Smooth muscle cell (in vitro differentiated cells): ENCODE results near the gene AKT1S1. TPM values are rescaled to one million over a fixed set of nuclear protein-coding genes. Genes with fewer than 3 reads are reported as not detected.

ENCODE experiments used
- DNase-seq: peaks from one replicate; lab custom pipeline; 2025; ENCODE audit not compliant: unreplicated experiment; lab: John Stamatoyannopoulos, UW
- H2AFZ ChIP-seq: fragments of 200-600 bp; sonication (generic); 2 replicates; pipeline ENCODE4 v1.6.0; 2016; ENCODE audit warnings: antibody characterized with exemption, low read depth, mild to moderate bottlenecking
- H3F3A ChIP-seq: fragments of 200-600 bp; sonication (generic); 2 replicates; pipeline ENCODE4 v1.6.0; 2017; ENCODE audit warnings: antibody characterized with exemption, low read depth
- H3K27ac ChIP-seq: fragments of 200-600 bp; sonication (generic); 2 replicates; pipeline ENCODE4 v1.5.1; 2016; ENCODE audit warnings: low read depth, mild to moderate bottlenecking
- H3K27me3 ChIP-seq: fragments of 200-600 bp; sonication (generic); 2 replicates; pipeline ENCODE4 v1.6.1; 2016; ENCODE audit warnings: low read depth, mild to moderate bottlenecking
- H3K36me3 ChIP-seq: fragments of 200-600 bp; sonication (generic); 2 replicates; pipeline ENCODE4 v1.5.1; 2016; ENCODE audit warnings: low read depth
- H3K4me1 ChIP-seq: fragments of 200-600 bp; sonication (generic); 2 replicates; pipeline ENCODE4 v1.5.1; 2016; ENCODE audit warnings: low read depth
- H3K4me2 ChIP-seq: fragments of 200-600 bp; sonication (generic); 2 replicates; pipeline ENCODE4 v1.6.0; 2016; ENCODE audit warnings: mild to moderate bottlenecking
- H3K4me3 ChIP-seq: fragments of 200-600 bp; sonication (generic); 2 replicates; pipeline ENCODE4 v1.5.1; 2016; ENCODE audit warnings: mild to moderate bottlenecking
- H3K79me2 ChIP-seq: fragments of 200-600 bp; sonication (generic); 2 replicates; pipeline ENCODE4 v1.6.0; 2016; ENCODE audit warnings: low read depth, mild to moderate bottlenecking
- H3K9ac ChIP-seq: fragments of 200-600 bp; sonication (generic); 2 replicates; pipeline ENCODE4 v1.6.0; 2016; ENCODE audit warnings: low read depth
- H3K9me3 ChIP-seq: fragments of 200-600 bp; sonication (generic); replicated peaks from 2 replicates; pipeline ENCODE4 v1.5.1; 2016; ENCODE audit warnings: low read depth
- H4K20me1 ChIP-seq: fragments of 200-600 bp; sonication (generic); 2 replicates; pipeline ENCODE4 v1.6.0; 2016; ENCODE audit warnings: low read depth
- WGBS: methylation state at CpG from one replicate; pipeline ENCODE4 v1.1.7; 2016; ENCODE audit warnings: low lambda C conversion rate; 5-methylcytosine and 5-hydroxymethylcytosine counted together
- polyA plus RNA-seq: library from polyadenylated mRNA; unstranded; fragments of >200 nt; fragmentation: Nextera tagmentation; extraction: Ambion mirVana; gene quantifications from 2 replicates; pipeline ENCODE4 v1.2.1, GENCODE V29; 2016
- total RNA-seq: library from RNA; depleted of rRNA; stranded (reverse); fragments of >200 nt; gene quantifications from 2 replicates; pipeline ENCODE4 v1.2.3, GENCODE V29; 2014
- TF ChIP-seq, protein P1 (sequence below): fragments of 200-600 bp; sonication (generic); IDR thresholded peaks from 2 replicates; pipeline ENCODE4 v1.5.1; 2017; ENCODE audit warnings: borderline replicate concordance, mild to moderate bottlenecking, antibody characterized with exemption; ENCODE audit not compliant: insufficient read depth, poor library complexity, severe bottlenecking

The AKT1S1 gene
- total and polyA plus RNA-seq, 2 experiments from 2014 or later = 15.8 to 72.2 TPM

DNA sequence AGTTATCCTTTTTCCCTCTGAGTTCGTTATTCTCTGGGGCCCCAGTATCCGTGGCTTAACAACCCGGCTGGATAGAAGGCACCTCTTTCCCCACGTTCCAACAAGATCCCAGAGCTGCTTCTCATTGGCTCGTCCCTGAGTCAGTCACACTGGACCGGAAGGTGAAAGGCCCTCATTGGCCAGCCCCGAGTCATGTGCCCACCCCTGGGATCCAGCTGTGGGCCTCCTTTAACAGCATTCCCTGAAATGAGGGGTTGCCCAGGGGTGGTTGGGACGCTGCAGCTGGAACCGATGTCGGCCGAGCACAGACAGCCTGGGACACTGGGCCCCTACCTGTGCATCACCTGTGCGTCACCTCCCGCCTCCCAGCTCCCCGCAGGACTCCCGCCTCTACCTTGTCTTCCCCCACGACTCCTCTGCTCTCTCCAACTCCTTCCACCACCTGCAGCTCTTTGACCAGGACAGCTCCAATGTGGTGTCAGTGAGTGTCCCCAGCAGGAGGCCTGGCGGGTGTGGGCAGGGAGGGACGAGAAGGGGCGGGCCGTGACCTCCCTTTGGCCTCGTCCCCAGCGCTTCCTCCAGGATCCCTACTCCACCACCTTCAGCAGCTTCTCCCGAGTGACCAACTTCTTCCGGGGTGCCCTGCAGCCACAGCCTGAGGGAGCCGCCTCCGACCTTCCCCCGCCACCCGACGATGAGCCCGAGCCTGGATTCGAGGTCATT is 4.7 kb upstream of the AKT1S1 start:
- TF ChIP-seq, protein P1, sequence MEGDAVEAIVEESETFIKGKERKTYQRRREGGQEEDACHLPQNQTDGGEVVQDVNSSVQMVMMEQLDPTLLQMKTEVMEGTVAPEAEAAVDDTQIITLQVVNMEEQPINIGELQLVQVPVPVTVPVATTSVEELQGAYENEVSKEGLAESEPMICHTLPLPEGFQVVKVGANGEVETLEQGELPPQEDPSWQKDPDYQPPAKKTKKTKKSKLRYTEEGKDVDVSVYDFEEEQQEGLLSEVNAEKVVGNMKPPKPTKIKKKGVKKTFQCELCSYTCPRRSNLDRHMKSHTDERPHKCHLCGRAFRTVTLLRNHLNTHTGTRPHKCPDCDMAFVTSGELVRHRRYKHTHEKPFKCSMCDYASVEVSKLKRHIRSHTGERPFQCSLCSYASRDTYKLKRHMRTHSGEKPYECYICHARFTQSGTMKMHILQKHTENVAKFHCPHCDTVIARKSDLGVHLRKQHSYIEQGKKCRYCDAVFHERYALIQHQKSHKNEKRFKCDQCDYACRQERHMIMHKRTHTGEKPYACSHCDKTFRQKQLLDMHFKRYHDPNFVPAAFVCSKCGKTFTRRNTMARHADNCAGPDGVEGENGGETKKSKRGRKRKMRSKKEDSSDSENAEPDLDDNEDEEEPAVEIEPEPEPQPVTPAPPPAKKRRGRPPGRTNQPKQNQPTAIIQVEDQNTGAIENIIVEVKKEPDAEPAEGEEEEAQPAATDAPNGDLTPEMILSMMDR = no peak
- 95% methylated on average over 31 of the region's 31 CpGs for whole genome bisulfite sequencing
- H3K79me2 ChIP-seq = no peaks in the 10 kb centered on the region

DNA sequence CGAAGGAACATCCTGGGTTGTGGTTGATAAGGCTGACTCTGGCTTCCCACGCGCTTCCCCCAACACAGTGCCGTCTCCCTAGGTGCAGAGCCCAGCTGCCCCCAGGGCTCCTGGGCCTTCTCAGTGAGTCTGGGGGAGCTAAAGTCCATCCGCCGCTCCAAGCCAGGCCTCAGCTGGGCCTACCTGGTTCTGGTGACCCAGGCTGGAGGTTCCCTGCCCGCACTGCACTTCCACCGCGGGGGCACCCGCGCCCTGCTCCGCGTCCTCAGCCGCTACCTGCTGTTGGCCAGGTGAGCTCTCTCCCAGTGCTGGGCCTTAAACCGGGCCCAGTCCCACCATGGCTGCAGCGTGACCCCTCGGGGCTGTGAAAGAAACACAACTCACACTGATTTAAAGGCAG is 4.0 kb upstream of the AKT1S1 start:
- Histone ChIP-seq H3K4me1 (peaks cover 5% of the 10 kb centered on the region), H3K27ac (no peak overlapping the region), H3K9ac (no peak overlapping the region), H3F3A (peaks cover 3% of the 10 kb centered on the region), H3K27me3 (no peaks in the 10 kb centered on the region), H3K9me3 (no peaks in the 10 kb centered on the region), H3K4me2 (no peak overlapping the region), H2AFZ (no peak overlapping the region), H3K79me2 (peaks cover 2% of the 10 kb centered on the region), H3K4me3 (no peak overlapping the region), H4K20me1 (peaks cover 5% of the 10 kb centered on the region), H3K36me3 (peaks cover 5% of the 10 kb centered on the region)
- DNase-seq = no peak
- WGBS = 97% methylated on average over 17 of the region's 17 CpGs
- TF ChIP-seq, protein P1 = no peak

More for the DNA sequence above, 4.7 kb upstream of the AKT1S1 start:
- Histone ChIP-seq H2AFZ (no peak overlapping the region), H3K36me3 (peaks cover 5% of the 10 kb centered on the region), H3K4me1 (peaks cover 5% of the 10 kb centered on the region), H3F3A (peaks cover 3% of the 10 kb centered on the region), H3K27me3 (no peaks in the 10 kb centered on the region), H4K20me1 (peaks cover 5% of the 10 kb centered on the region), H3K9ac (no peak overlapping the region), H3K9me3 (no peaks in the 10 kb centered on the region), H3K4me3 (no peak overlapping the region), H3K4me2 (no peak overlapping the region), H3K27ac (no peak overlapping the region)
- DNase-seq = no peak

DNA sequence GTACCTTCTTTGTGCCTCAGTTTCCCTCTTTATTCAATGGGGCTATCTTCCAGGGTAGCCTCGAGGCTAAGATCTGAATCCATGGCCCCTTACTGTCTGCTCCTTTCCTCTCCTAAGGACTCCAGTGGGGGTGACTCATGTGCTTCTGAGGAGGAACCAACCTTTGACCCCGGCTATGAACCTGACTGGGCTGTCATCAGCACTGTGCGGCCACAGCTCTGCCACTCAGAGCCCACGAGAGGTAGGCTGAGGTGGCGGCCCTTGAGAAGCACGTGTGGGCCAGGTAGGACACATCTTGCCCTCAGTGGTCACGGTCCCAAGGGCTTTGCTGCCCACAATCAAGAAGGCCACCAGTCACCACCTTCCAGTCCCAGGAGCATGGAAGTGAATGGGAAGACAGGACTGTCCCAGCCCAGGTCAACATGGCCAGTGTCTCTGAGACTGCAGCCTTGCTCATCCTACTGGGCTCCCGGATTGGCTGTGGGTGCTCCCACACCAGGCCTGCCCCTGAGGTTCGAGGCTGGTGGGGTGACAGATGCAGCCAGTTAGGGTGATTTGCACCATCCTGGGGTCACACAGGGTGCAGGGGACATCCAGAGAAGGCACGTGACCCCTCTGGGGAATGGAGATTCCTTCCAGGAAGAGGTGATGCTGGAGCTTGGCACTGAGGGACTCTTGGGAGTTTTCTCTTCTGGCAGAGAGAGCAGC is 3.2 kb upstream of the AKT1S1 start:
- no peaks in the 10 kb centered on the region for H3K9me3 ChIP-seq
- peaks cover 10% of the 10 kb centered on the region for H3K4me1 ChIP-seq
- H3K4me2 ChIP-seq = no peak overlapping the region
- peaks cover 5% of the 10 kb centered on the region for H4K20me1 ChIP-seq
- peaks cover 10% of the 10 kb centered on the region for H3K79me2 ChIP-seq
- H3F3A ChIP-seq = peaks cover 3% of the 10 kb centered on the region
- H2AFZ ChIP-seq = no peak overlapping the region
- peaks cover 5% of the 10 kb centered on the region for H3K36me3 ChIP-seq
- no peak overlapping the region for H3K4me3 ChIP-seq
- no peak overlapping the region for H3K27ac ChIP-seq
- H3K9ac ChIP-seq = no peak overlapping the region
- TF ChIP-seq, protein P1 = no peak
- 95% methylated on average over 10 of the region's 10 CpGs for WGBS
- H3K27me3 ChIP-seq = no peaks in the 10 kb centered on the region
- DNase-seq = no peak
